ENCODE results near the gene CACNA1D. TPM values are rescaled to one million over a fixed set of nuclear protein-coding genes. Genes with fewer than 3 reads are reported as not detected.
"Not testable (repeated sequence)": the region's sequence is repeated elsewhere in the genome, so short reads cannot be mapped to it uniquely, and the experiment has no call there.

The CACNA1D gene
- polyA plus RNA-seq, 4 donors, result 8.8 to 15.6 (median 13.3) TPM

GRCh38 chr3:53606793-53607192 lies 112.4 kb downstream of the CACNA1D start:
- no peak for DNase-seq (ENCODE audit: low read depth in 4 of 4, low spot score in 3 of 4)

- no peak for DNase-seq (ENCODE audit: low read depth in 4 of 4, low spot score in 3 of 4)
These were observed 118.1 kb downstream of the CACNA1D start for GRCh38 chr3:53612508-53612907.

DNA sequence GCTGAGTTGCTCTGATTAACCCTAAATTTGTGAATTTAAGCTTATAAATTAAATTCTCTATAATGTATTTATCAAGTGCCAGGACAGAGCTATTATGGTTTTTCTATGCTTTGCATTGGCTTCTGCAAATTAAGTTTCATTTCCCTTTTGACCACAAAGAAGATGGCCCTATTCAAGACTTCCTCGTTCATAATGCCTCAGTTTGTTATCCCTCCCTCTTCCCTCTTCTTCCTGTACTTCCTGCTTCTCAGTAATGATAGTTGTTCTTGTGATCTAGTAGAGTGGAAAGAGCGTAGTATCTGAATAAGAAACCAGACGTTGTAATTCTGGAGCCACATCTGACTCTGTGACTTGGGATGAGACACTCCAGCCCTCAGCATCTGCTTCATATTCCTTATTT lies 118.7 kb downstream of the CACNA1D start:
- no peak for DNase-seq (ENCODE audit: low read depth in 4 of 4, low spot score in 3 of 4)

DNA sequence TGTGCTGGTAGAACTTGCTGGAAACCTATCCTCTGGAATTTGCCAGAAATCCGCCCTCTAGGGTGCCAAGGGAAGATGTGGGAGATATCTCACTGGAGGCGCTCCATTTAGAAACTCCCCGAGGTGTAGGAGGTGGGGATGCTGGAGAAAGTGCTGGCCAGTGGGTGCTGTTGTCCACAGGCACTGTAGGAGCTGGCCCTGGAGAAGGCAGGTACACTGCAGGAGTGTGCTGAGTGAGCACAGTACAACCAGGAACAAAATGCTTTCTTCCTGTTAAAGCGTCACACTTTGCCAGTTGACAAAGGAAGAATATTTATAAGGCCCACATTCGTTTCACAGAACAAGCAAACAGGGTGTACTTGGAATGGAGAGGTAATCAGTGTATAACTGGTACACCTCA lies 119.9 kb downstream of the CACNA1D start:
- no peak for DNase-seq (ENCODE audit: low read depth in 4 of 4, low spot score in 3 of 4)

DNA sequence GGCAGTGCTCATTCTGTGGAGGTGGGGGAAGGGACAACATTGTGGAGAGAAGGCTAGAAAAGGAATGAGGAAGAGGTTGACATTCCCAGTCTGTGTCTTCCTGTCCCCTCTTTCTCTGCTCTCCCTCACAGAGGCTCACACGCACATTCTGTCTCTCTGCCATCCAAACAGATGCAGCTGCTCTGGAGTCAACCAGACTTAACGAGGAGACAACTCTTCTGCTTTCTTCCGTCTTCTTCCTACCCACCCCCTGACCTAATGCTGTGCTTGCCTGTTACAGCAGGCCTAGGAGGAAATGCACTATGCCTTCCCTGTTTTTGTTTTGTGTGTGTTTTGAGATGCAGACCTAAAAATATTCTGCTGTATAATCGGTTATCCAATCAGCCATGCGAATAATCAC lies 121.9 kb downstream of the CACNA1D start:
- peak in 3 of 4 donors; percentile 30 to 47 (median 33) for DNase-seq (ENCODE audit: low read depth in 4 of 4, low spot score in 3 of 4)

- no peak for DNase-seq (ENCODE audit: low read depth in 4 of 4, low spot score in 3 of 4)
These were observed 122.8 kb downstream of the CACNA1D start for GRCh38 chr3:53616971-53617892.

GRCh38 chr3:53617893-53618523 lies 123.6 kb downstream of the CACNA1D start:
- DNase-seq (ENCODE audit: low read depth in 4 of 4, low spot score in 3 of 4), result no peak

DNA sequence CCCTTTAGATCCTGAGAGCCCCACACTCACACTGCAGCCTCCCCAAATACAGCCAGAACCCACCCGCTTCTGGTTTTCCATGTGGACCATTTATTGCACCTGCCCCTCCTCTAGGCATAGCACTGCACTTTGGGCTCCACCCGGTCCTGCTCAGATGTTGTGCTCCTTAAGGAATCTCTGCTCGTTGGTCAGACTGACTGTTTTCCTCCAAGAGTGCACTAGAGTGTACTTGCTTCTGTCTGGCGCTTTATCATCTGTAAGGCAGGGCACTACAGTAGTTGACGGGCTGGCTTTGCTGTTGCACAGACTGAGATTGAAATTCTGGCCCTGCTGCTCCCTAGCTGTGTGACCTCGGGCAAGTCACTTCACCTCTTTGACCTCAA lies 124.1 kb downstream of the CACNA1D start:
- no peak for DNase-seq (ENCODE audit: low read depth in 4 of 4, low spot score in 3 of 4)

DNA sequence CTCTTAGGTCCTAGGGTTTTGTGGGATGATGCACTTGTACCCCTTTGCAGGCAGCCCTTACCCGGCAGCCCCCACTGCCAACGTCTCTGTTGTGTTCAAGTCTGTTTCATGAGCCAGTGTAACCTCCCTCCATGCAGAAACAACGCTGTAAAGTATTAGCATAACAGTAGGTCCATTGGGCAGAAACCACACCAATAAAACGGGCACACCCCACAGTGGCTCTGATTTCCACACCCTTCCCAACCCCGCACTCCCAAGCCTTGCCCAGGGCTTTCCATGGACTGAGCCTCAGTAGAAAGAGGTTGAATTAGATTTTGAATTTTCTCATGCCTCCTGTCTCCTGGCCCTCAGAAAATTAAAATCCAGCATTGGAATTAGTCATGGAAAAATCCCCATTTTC lies 124.5 kb downstream of the CACNA1D start:
- DNase-seq (ENCODE audit: low read depth in 4 of 4, low spot score in 3 of 4), result no peak

DNA sequence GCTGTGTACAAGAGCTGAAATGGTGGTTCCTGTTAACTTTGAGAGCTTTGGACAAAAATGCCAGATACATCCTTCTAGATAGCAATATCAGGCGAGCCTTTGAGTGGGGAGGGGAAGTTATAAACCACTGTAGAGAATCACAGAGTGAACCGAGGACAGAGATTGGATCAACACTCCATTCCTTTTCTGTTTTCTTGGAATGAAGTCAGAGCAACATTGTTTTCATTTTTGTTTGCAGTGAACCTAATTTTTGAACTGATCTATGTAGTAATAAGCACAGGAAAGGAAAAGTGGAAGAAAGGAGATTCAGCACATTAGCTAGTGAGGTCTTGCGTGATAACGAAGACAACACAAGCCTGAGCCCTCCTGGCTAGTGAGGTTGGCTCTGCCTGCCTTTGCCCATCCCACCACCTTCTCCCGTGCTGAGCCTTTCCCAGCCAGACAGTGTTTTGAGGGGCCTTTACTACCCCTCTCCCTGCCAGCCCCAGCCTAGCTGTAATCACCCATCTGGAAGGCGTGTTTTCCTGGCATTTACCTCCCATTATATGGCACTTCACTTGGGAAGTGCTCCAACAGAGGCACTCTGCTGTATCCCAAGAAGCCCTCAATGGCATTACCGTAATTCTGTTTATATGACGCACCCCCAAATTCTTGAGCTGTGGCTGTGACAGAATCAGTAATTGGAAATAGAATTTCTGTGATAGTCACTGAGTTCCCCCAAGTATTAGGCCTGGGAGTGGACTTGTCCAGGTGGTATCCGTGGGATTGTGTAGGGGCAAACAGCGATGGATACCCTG lies 129.8 kb downstream of the CACNA1D start:
- DNase-seq (ENCODE audit: low read depth in 4 of 4, low spot score in 3 of 4), result no peak

GRCh38 chr3:53626876-53627275 lies 132.5 kb downstream of the CACNA1D start:
- DNase-seq (ENCODE audit: low read depth in 4 of 4, low spot score in 3 of 4), result no peak

DNA sequence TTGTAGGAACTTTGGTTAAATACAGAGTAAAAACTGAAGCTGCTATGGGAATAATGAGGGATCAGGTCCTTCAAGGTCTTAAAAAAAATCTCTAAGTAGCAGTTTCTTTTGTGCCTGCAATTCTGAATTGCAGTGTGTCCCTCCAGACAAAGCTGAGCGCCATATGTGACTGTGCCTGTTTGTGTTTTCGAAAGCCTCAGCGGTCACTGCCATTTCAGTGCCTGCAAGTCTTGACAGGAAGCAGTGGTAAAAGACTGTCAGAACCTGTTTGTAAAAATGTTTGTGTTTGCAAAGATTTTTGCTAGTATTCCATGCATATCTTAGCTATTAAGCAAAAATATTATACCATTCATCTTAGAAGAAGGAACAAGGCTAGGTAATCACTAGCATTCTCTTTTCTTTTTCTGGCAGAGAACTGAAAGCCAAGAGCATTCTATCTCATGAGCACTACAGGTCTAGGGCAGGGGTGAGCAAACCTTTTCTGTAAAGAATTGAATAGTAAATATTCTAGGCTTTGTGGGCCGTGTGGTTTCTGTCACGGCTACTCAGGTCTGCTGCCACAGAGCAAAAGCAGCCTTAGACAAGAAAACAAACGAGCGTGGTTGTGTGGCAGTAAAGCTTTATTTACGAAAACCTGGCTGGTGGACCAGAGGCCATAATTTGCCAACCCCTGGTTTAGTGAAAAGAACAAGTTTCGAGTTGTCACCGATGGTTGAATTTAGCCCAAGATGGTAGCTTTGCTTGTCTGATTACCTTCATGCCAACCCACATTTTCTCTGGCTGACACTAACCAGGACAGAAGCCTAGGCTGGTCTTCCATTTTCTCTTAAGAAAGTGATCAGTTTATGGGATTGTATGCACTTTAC lies 134.4 kb downstream of the CACNA1D start:
- no peak for DNase-seq (ENCODE audit: low read depth in 4 of 4, low spot score in 3 of 4)

GRCh38 chr3:53629402-53629723 lies 135.0 kb downstream of the CACNA1D start:
- DNase-seq (ENCODE audit: low read depth in 4 of 4, low spot score in 3 of 4), result no peak

- no peak for DNase-seq (ENCODE audit: low read depth in 4 of 4, low spot score in 3 of 4)
These were observed 136.1 kb downstream of the CACNA1D start for GRCh38 chr3:53630547-53630946.

GRCh38 chr3:53633197-53633787 lies 138.9 kb downstream of the CACNA1D start:
- no peak for DNase-seq (ENCODE audit: low read depth in 4 of 4, low spot score in 3 of 4)

- DNase-seq (ENCODE audit: low read depth in 4 of 4, low spot score in 3 of 4), result no peak
These were observed 140.6 kb downstream of the CACNA1D start for GRCh38 chr3:53635041-53635440.

GRCh38 chr3:53638806-53639205 lies 144.4 kb downstream of the CACNA1D start:
- DNase-seq (ENCODE audit: low read depth in 4 of 4, low spot score in 3 of 4), result not testable (repeated sequence)

DNA sequence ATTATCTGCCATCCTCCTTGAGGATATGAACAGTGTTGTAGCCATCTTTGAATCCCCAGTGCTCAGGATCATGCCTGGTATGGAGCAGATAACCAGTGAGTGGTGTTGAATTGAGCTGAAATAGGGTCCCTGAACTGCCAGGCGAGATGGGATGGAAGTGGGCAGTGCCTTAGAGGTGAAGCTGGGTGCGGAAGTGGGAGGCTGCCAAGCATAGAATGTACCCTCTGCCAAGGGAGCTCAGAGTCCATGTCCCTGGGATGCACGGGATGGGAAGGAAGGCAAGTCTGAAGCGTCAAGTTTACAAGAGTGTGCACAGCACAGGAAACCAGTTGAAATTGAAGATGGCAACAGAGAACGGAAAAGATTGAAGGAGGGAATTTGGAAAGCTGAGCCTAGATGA lies 147.0 kb downstream of the CACNA1D start:
- DNase-seq (ENCODE audit: low read depth in 4 of 4, low spot score in 3 of 4), result no peak

- no peak for DNase-seq (ENCODE audit: low read depth in 4 of 4, low spot score in 3 of 4)
These were observed 147.8 kb downstream of the CACNA1D start for GRCh38 chr3:53642211-53642610.

DNA sequence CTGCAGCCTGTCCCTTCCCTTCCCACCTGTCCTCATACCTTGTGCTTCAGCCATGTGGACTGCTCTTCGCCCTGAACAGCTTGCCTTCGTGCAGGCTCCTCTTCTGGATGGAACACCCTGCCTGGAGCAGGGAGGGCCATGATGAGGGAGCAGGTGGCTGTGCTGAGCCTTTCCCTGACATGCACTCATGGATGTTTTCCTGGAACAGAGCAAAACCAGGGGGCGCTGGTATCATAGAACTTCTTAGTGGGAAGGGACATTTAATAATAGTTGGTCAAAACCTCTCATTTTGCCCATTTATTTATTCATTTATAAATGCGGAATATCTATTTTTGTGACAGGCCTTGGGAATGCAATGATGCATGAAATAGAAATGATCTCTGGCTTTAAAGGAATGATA lies 149.3 kb downstream of the CACNA1D start:
- DNase-seq (ENCODE audit: low read depth in 4 of 4, low spot score in 3 of 4), result no peak
